GM21786 (cell line): ENCODE results near the gene GPHN.
"Not testable (repeated sequence)": the region's sequence is repeated elsewhere in the genome, so short reads cannot be mapped to it uniquely, and the experiment has no call there.

Experiments used
- ATAC-seq: cut with Tn5 transposase; IDR thresholded peaks from one replicate; pipeline ENCODE4 v1.9.1; 2021; ENCODE audit not compliant: unreplicated experiment

The GPHN gene

GRCh38 chr14:66758031-66758613, 250.2 kb downstream of the GPHN start:
- ATAC-seq: no peak

GRCh38 chr14:66772146-66772545, 264.2 kb downstream of the GPHN start:
- no peak for ATAC-seq

- no peak for ATAC-seq
These were observed 274.9 kb downstream of the GPHN start for GRCh38 chr14:66782853-66783252.

GRCh38 chr14:66790101-66790500, 282.2 kb downstream of the GPHN start:
- ATAC-seq: no peak

GRCh38 chr14:66802962-66803361, 295.0 kb downstream of the GPHN start:
- ATAC-seq: no peak

GRCh38 chr14:66804141-66804540, 296.2 kb downstream of the GPHN start:
- ATAC-seq: no peak

GRCh38 chr14:66813636-66814035, 305.7 kb downstream of the GPHN start:
- no peak for ATAC-seq

- no peak for ATAC-seq
These were observed 307.7 kb downstream of the GPHN start for GRCh38 chr14:66815687-66816086.

GRCh38 chr14:66824251-66824650, 316.3 kb downstream of the GPHN start:
- ATAC-seq: no peak

GRCh38 chr14:66827182-66827581, 319.2 kb downstream of the GPHN start:
- no peak for ATAC-seq

GRCh38 chr14:66831173-66831572, 323.2 kb downstream of the GPHN start:
- no peak for ATAC-seq

GRCh38 chr14:66833816-66834215, 325.9 kb downstream of the GPHN start:
- ATAC-seq: no peak

GRCh38 chr14:66837436-66837835, 329.5 kb downstream of the GPHN start:
- not testable (repeated sequence) for ATAC-seq

- no peak for ATAC-seq
These were observed 335.1 kb downstream of the GPHN start for GRCh38 chr14:66842911-66843512.

- ATAC-seq: no peak
These were observed 342.4 kb downstream of the GPHN start for GRCh38 chr14:66850258-66850888.

GRCh38 chr14:66853311-66853710, 345.4 kb downstream of the GPHN start:
- no peak for ATAC-seq

GRCh38 chr14:66857867-66858266, 349.9 kb downstream of the GPHN start:
- no peak for ATAC-seq

GRCh38 chr14:66859063-66859671, 351.2 kb downstream of the GPHN start:
- no peak for ATAC-seq

GRCh38 chr14:66881596-66881995, 373.6 kb downstream of the GPHN start:
- ATAC-seq: no peak

- no peak for ATAC-seq
These were observed 376.2 kb downstream of the GPHN start for GRCh38 chr14:66884149-66884548.

- ATAC-seq: no peak
These were observed 392.8 kb downstream of the GPHN start for GRCh38 chr14:66900719-66901118.

- no peak for ATAC-seq
These were observed 402.4 kb downstream of the GPHN start for GRCh38 chr14:66910311-66910840.
